Ishikawa (cell line): Measurements from ENCODE around the gene SAPCD2.

Source experiments
- CEBPB ChIP-seq: IDR thresholded peaks from 2 replicates; pipeline ENCODE4 v1.6.1; 2012
- CREB1 ChIP-seq: IDR thresholded peaks from 2 replicates; pipeline ENCODE4 v1.6.1; 2012; ENCODE audit warnings: low read depth
- EGR1 ChIP-seq: IDR thresholded peaks from 2 replicates; pipeline ENCODE4 v1.6.1; 2012
- EP300 ChIP-seq: IDR thresholded peaks from 2 replicates; pipeline ENCODE4 v1.6.1; 2012; ENCODE audit warnings: borderline replicate concordance
- FOXM1 ChIP-seq: IDR thresholded peaks from 2 replicates; pipeline ENCODE4 v1.6.1; 2012; ENCODE audit warnings: low read depth, borderline replicate concordance
- MAX ChIP-seq: IDR thresholded peaks from 2 replicates; pipeline ENCODE4 v1.6.1; 2012
- NFIC ChIP-seq: IDR thresholded peaks from 2 replicates; pipeline ENCODE4 v1.6.1; 2012
- RAD21 ChIP-seq: IDR thresholded peaks from 2 replicates; pipeline ENCODE4 v1.6.1; 2012; ENCODE audit warnings: low read depth
- REST ChIP-seq: IDR thresholded peaks from 2 replicates; pipeline ENCODE4 v1.6.1; 2012; ENCODE audit warnings: low read depth, mild to moderate bottlenecking
- TAF1 ChIP-seq: IDR thresholded peaks from 2 replicates; pipeline ENCODE4 v1.6.1; 2012; ENCODE audit warnings: low read depth, mild to moderate bottlenecking
- TCF12 ChIP-seq: IDR thresholded peaks from 2 replicates; pipeline ENCODE4 v1.6.1; 2012; ENCODE audit warnings: low read depth
- TEAD4 ChIP-seq: IDR thresholded peaks from 2 replicates; pipeline ENCODE4 v1.6.1; 2012
- YY1 ChIP-seq: IDR thresholded peaks from 2 replicates; pipeline ENCODE4 v1.6.1; 2012; ENCODE audit warnings: low read depth
- ZBTB7A ChIP-seq: IDR thresholded peaks from 2 replicates; pipeline ENCODE4 v1.6.1; 2012; ENCODE audit warnings: low read depth
- TF ChIP-seq, protein P1 (sequence below): IDR thresholded peaks from 2 replicates; pipeline ENCODE4 v1.6.1; 2012

Gene SAPCD2

GRCh38 chr9:137034709-137035506 is 35.4 kb downstream of the SAPCD2 start:
- TF ChIP-seq ZBTB7A (0 out of 2 replicates have a peak, but pooled peaks have one; percentile 10), REST (no peak), CEBPB (no peak), TEAD4 (no peak), TAF1 (no peak), RAD21 (peak; percentile 95)
- TF ChIP-seq, protein P1, sequence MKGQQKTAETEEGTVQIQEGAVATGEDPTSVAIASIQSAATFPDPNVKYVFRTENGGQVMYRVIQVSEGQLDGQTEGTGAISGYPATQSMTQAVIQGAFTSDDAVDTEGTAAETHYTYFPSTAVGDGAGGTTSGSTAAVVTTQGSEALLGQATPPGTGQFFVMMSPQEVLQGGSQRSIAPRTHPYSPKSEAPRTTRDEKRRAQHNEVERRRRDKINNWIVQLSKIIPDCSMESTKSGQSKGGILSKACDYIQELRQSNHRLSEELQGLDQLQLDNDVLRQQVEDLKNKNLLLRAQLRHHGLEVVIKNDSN: no peak

DNA sequence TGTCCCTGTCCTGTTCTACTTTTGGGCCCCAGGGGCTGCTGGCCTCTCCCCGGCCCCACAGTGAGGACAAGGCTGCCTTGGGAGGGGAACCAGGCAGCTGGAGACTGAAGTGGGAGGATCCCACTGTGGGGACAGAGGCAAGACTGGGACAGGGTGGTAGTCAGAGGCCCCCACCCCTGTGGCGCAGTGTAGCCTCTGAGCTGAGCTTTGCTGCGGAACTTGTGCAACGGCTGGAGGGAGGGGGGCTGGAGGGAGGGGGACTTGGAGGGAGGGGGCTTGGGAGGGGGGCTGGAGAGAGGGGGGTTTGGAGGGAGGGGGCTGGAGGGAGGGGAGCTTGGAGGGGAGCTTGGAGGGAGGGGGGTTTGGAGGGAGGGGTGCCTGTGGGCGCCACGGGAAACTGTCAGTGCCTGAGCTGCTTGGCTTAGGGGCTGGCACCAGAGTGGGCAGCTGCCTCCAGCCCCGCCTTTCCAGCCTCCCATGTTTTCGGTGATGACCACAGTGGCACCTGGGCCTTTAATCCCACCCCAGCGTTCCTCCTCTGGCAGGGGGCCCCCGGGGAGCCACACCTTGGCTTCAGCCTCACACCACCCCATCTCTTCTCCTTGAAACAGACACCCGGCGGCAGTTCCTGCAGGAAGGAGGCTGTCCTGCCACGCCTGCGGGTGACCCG is 36.2 kb downstream of the SAPCD2 start:
- TF ChIP-seq ZBTB7A (0 out of 2 replicates have a peak, but pooled peaks have one; percentile 14), EP300 (no peak), CREB1 (no peak), EGR1 (no peak)

GRCh38 chr9:137032858-137033257 is 37.5 kb downstream of the SAPCD2 start:
- TF ChIP-seq FOXM1 (no peak), YY1 (no peak), RAD21 (no peak), TAF1 (no peak)

DNA sequence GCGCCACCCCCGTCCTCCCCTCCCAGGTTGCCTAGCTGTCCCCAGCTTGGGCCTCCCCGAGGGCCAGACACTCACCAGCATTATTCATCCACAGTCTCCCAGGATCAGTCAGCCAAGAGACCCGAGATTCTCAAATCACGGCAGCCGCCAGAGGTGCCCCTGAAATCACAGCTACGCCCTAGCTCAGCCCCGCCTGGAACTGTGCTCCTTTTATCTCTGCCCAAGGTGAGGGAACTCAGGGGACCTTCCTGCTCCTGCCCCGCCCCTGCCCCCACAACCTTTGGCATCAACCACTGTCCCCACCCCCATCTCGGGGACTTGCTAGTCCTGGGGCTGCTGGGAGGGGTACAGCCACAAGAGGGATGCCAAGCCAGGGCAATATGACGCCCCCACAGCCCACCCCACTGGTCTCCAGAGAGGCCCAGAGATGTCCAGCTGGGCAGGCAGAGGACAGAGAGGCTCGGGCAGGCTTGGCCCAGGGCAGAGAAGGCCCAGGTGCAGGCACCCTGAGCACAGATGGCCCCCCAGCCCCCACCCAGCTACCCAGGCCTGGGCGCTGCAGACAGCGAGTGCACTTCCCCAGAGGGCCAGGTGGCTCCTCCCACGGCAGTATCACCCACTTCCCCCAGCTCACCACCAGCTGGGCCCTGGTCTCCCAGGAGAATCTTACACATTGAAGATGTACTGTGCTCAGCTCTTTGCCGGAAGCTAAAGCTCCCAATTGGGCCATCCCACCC is 38.3 kb downstream of the SAPCD2 start, which contains the start of gene FUT7:
FUT7 (minus strand) TSS at position 185 of the 737 bp plus-strand sequence; CDS start at position 88, 97 bp downstream.
- TF ChIP-seq, protein P1: no peak
- no peak for TF ChIP-seq CREB1
- TF ChIP-seq TAF1: no peak
- TF ChIP-seq TEAD4: no peak
- no peak for TF ChIP-seq NFIC
- no peak for TF ChIP-seq YY1
- TF ChIP-seq ZBTB7A: no peak
- no peak for TF ChIP-seq MAX
- TF ChIP-seq TCF12: no peak
- no peak for TF ChIP-seq EGR1
- TF ChIP-seq FOXM1: no peak
- no peak for TF ChIP-seq EP300

DNA sequence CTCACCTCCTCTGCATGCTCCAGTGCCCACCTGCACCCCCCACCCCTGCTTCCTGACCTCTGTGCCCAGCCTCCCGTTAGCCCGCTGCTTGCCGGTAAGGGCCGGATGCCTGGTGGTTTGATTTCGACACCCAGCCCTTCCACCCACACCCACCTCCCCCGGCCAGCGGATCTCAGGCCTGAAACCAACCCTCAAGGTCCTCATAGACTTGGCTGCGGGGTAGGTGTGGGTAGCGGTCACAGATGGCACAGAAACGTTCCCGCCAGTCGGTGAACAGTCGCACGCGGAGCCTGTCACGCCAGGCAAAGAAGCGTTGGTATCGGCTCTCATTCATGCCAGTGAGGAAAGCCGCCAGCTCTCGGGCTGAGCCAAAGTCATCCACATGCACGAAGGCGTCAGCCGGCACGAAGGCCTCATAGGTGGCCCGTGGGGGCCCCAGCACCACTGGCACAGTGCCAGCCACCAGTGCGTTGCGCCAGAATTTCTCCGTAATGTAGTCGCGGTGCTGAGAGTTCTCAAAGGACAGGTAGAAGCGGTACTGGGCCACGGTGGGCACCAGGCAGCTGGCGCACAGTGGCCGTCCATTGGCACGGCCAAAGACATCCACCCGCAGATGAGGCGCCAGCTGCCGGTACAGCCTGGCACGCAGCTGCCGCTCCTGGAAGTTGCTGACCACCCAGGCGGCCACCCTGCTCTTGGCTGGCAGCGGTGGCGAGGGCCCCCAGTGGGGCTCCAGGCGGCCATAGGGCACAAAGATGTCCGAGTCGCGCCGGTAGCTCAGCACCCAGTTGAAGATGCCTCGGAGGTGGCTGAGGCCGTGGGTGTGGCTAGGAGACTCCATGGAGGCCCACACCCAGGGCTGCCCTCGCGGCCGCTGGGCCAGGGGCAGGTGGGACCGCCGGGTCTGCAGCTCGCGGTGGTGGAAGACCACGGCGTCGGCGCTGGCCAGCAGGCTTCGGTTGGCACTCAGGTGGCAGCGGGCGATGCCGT is 39.5 kb downstream of the SAPCD2 start:
- TF ChIP-seq MAX (no peak), EGR1 (no peak), CEBPB (no peak), YY1 (no peak), NFIC (no peak), TCF12 (no peak), RAD21 (no peak), REST (no peak), TEAD4 (no peak), ZBTB7A (no peak), CREB1 (no peak), TAF1 (no peak), FOXM1 (no peak), EP300 (no peak)
- TF ChIP-seq, protein P1: no peak
